OCI-LY7 (cell line): ENCODE measurements around the gene COMMD10. TPM values are rescaled to one million over a fixed set of nuclear protein-coding genes. Genes with fewer than 3 reads are reported as not detected.

ENCODE experiments used
- BruUV-seq: library from RNA; stranded (reverse); fragments of 400-500 nt; replicated peaks from 2 replicates; lab custom pipeline; 2021; lab: Mats Ljungman, UMichigan
- CTCF ChIA-PET: fragments of 300-600 bp; sonication (Branson Sonifier 250); formaldehyde crosslinking; loops from one replicate; lab custom pipeline; 2022; ENCODE audit warnings: antibody characterized with exemption; ENCODE audit not compliant: unreplicated experiment; lab: Charles Lee
- POLR2A ChIA-PET: fragments of 300-600 bp; sonication (Branson Sonifier 250); formaldehyde crosslinking; loops from one replicate; lab custom pipeline; 2022; ENCODE audit warnings: antibody characterized with exemption; lab: Charles Lee
- DNase-seq: peaks from one replicate; pipeline ENCODE4 v3.0.0-alpha.2; 2015; ENCODE audit warnings: low spot score
- H2AFZ ChIP-seq: fragments of 200-600 bp; sonication (generic), shearing (Covaris generic); 2 replicates; pipeline ENCODE4 v1.6.1; 2014; ENCODE audit warnings: mild to moderate bottlenecking, antibody characterized with exemption, low read length, moderate library complexity
- H3K27ac ChIP-seq: fragments of 200-600 bp; sonication (generic); 2 replicates; pipeline ENCODE4 v1.5.1; 2014; ENCODE audit warnings: mixed run types, low read depth, mild to moderate bottlenecking, moderate library complexity, low read length, inconsistent platforms; ENCODE audit not compliant: poor library complexity, severe bottlenecking
- H3K36me3 ChIP-seq: fragments of 200-600 bp; sonication (generic); 2 replicates; pipeline ENCODE4 v1.6.1; 2014; ENCODE audit warnings: mild to moderate bottlenecking, antibody characterized with exemption, low read length, moderate library complexity, mixed read lengths; ENCODE audit not compliant: insufficient read depth
- H3K4me1 ChIP-seq: fragments of 200-600 bp; sonication (generic); 2 replicates; pipeline ENCODE4 v1.5.1; 2014; ENCODE audit warnings: mild to moderate bottlenecking, low read length; ENCODE audit not compliant: insufficient read depth, poor library complexity, severe bottlenecking
- H3K4me2 ChIP-seq: fragments of 200-600 bp; sonication (generic); 2 replicates; pipeline ENCODE4 v1.6.1; 2014; ENCODE audit warnings: mild to moderate bottlenecking, low read length
- H3K4me3 ChIP-seq: fragments of 200-600 bp; sonication (generic); 2 replicates; pipeline ENCODE4 v1.5.1; 2014; ENCODE audit warnings: mild to moderate bottlenecking, low read depth, low read length; ENCODE audit not compliant: poor library complexity, severe bottlenecking
- H3K79me2 ChIP-seq: fragments of 200-600 bp; sonication (generic); 2 replicates; pipeline ENCODE4 v1.6.1; 2016; ENCODE audit warnings: low read depth, mild to moderate bottlenecking, low read length, moderate library complexity, mixed read lengths; ENCODE audit not compliant: insufficient read depth
- H3K9me2 ChIP-seq: fragments of 200-600 bp; sonication (generic); 2 replicates; pipeline ENCODE4 v1.6.1; 2016; ENCODE audit warnings: mild to moderate bottlenecking, low read length, mixed read lengths; ENCODE audit not compliant: insufficient read depth
- H3K9me3 ChIP-seq: fragments of 200-600 bp; sonication (generic); 2 replicates; pipeline ENCODE4 v1.6.1; 2014; ENCODE audit warnings: mild to moderate bottlenecking, mixed run types, low read length, mixed read lengths
- H4K20me1 ChIP-seq: fragments of 200-600 bp; sonication (generic); 2 replicates; pipeline ENCODE4 v1.6.1; 2014; ENCODE audit warnings: mild to moderate bottlenecking, antibody characterized with exemption, low read length, moderate library complexity, mixed read lengths; ENCODE audit not compliant: insufficient read depth
- EZH2phosphoT487 ChIP-seq: fragments of 200-600 bp; sonication (generic); IDR thresholded peaks from 2 replicates; pipeline ENCODE4 v1.6.1; 2018; ENCODE audit warnings: low read depth, borderline replicate concordance, mild to moderate bottlenecking, mixed run types, antibody characterized with exemption, low read length, moderate library complexity, mixed read lengths
- intact Hi-C: fragments of 100-400 bp; cut with micrococcal nuclease; formaldehyde crosslinking; loops from one replicate; pipeline ENCODE4 v1.10.0; 2022; ENCODE audit not compliant: unreplicated experiment
- total RNA-seq, 2 experiments: library from RNA; depleted of rRNA in 1 of 2; stranded (reverse); fragments of >200 nt in 1 of 2; shearing (Covaris generic) in 1 of 2; gene quantifications; 2 replicates each; pipeline ENCODE4 v1.2.3, GENCODE V29; 2014 to 2022
- TF ChIP-seq, protein P1 (sequence below): fragments of 200-600 bp; sonication (generic); conservative IDR thresholded peaks from 2 replicates; pipeline ENCODE4 v1.5.1; 2014; ENCODE audit warnings: mild to moderate bottlenecking, antibody characterized with exemption, low read length, moderate library complexity, mixed read lengths

The COMMD10 gene
- total RNA-seq, 2 experiments from 2014 or later: 15.0 to 15.7 TPM

DNA sequence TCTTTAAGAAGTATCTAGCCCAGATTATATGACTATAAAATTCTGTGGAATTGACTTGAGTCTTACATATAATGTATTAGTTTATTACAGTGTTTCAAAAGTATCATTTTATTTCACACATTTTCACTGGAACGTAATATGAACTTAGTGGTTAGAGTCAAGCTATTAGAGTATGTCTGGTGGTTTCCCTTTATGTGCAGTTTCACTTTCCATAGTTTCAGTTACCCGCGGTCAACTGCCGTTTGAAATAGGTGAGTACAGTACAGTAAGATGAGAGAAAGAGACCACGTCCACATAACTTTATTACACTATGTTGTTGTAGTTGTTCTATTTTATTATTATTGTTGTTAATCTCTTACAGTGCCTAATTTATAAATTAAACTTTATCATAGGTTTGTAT lies 50.5 kb downstream of the COMMD10 start:
- H3K27ac ChIP-seq: no peak overlapping the region
- ChIA-PET POLR2A (no interaction called here), CTCF (no interaction called here)
- DNase-seq: no peak
- no peaks in the 10 kb centered on the region for H3K36me3 ChIP-seq
- BruUV-seq: no TSS peak
- H3K4me3 ChIP-seq: no peak overlapping the region
- no peak overlapping the region for H2AFZ ChIP-seq
- no peaks in the 10 kb centered on the region for H3K9me2 ChIP-seq
- H3K4me2 ChIP-seq: no peak overlapping the region
- no peaks in the 10 kb centered on the region for H3K79me2 ChIP-seq
- H3K9me3 ChIP-seq: no peaks in the 10 kb centered on the region
- intact Hi-C loops: loop anchor here (5.0 kb wide), 1 partner anchor 812 kb away; no protein-coding TSS in a partner anchor
- no peak for TF ChIP-seq EZH2phosphoT487
- TF ChIP-seq, protein P1, sequence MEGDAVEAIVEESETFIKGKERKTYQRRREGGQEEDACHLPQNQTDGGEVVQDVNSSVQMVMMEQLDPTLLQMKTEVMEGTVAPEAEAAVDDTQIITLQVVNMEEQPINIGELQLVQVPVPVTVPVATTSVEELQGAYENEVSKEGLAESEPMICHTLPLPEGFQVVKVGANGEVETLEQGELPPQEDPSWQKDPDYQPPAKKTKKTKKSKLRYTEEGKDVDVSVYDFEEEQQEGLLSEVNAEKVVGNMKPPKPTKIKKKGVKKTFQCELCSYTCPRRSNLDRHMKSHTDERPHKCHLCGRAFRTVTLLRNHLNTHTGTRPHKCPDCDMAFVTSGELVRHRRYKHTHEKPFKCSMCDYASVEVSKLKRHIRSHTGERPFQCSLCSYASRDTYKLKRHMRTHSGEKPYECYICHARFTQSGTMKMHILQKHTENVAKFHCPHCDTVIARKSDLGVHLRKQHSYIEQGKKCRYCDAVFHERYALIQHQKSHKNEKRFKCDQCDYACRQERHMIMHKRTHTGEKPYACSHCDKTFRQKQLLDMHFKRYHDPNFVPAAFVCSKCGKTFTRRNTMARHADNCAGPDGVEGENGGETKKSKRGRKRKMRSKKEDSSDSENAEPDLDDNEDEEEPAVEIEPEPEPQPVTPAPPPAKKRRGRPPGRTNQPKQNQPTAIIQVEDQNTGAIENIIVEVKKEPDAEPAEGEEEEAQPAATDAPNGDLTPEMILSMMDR: no peak
- H3K4me1 ChIP-seq: no peaks in the 10 kb centered on the region
- no peaks in the 10 kb centered on the region; the same call in 1 of the 2 replicates for H4K20me1 ChIP-seq

DNA sequence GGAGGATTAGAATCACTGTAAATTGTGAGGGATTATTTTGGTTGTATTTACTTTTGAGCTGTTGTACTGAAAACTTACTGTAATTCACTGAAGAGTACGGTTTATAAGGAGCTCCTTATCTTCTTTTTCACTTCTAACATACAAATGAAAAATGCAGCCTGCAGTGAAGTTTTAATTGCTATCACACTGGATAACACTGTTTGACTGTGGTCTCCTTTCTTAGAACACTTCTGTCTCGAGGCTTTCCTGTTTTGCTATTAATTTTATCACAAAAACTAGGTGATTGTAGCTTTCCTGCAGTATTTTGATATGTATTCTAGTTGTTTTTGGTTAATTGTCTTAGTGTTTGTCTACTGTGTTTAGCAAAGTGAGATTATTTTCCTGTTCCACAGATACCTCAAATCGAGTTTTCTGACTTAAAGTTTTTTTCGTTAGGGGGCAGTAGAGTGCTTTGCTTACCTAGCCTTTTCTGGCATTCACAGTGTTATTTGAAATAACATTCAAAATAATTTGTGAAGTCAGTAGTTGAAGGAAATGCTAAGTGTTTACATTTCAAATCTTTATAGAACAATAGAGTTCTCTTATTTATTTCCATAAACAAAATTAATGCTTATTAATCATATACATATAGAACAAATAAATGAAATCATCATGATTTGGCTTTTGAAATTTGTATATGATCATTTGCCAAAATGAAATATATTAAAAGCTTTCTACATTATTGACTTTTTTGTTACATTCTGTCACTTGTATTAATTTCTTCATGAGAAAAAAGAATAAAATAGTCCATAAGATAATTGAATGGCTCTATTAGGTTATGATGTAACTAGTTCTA lies 52.9 kb downstream of the COMMD10 start:
- Histone ChIP-seq H3K4me2 (no peak overlapping the region), H3K4me3 (no peak overlapping the region), H3K9me2 (no peaks in the 10 kb centered on the region), H3K79me2 (no peaks in the 10 kb centered on the region), H3K36me3 (no peaks in the 10 kb centered on the region), H3K27ac (no peak overlapping the region), H2AFZ (no peak overlapping the region), H3K9me3 (no peaks in the 10 kb centered on the region), H3K4me1 (no peaks in the 10 kb centered on the region), H4K20me1 (no peaks in the 10 kb centered on the region; the same call in 1 of the 2 replicates)
- BruUV-seq: no TSS peak
- intact Hi-C loops: loop anchor here (5.0 kb wide), 1 partner anchor 810 kb away; no protein-coding TSS in a partner anchor
- ChIA-PET CTCF (no interaction called here), POLR2A (interaction anchor here (0.5 to 0.6 kb wide), 2 partner anchors 563 to 1911 kb away, joined by 4 to 5 read pairs; no protein-coding TSS in a partner anchor)
- TF ChIP-seq EZH2phosphoT487: no peak
- TF ChIP-seq, protein P1: peak; percentile 93
- peak; percentile 61 for DNase-seq

DNA sequence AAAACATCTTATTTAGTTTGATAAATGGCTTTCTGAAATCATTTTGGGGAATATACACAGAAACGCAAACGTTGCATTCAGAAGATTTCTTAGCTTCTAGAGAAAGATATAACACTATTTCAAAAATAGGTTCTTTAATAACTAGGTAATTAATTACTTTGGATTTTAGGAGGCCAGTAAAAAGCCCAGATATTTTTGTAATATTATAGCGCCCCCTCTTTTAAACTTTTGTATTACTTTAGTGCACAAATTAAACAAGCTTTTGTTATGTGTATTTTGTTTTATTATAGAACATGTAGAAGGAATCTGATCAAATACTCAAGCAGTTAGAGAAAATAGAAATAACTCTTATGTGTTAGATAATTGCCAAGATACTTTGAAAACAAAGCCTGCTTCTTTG lies 57.7 kb downstream of the COMMD10 start:
- no peaks in the 10 kb centered on the region for H3K9me2 ChIP-seq
- no peaks in the 10 kb centered on the region for H3K79me2 ChIP-seq
- H4K20me1 ChIP-seq: no peaks in the 10 kb centered on the region; the same call in 1 of the 2 replicates
- H3K36me3 ChIP-seq: no peaks in the 10 kb centered on the region
- no peak overlapping the region for H3K27ac ChIP-seq
- intact Hi-C loops: no loop called here
- POLR2A ChIA-PET: no interaction called here
- BruUV-seq: no TSS peak
- H3K4me3 ChIP-seq: no peak overlapping the region
- H3K9me3 ChIP-seq: no peaks in the 10 kb centered on the region
- TF ChIP-seq, protein P1: peak; percentile 38
- no peak for TF ChIP-seq EZH2phosphoT487
- CTCF ChIA-PET: no interaction called here
- H3K4me2 ChIP-seq: no peak overlapping the region
- no peaks in the 10 kb centered on the region for H3K4me1 ChIP-seq
- no peak overlapping the region for H2AFZ ChIP-seq
- DNase-seq: no peak
